Stromal cell of bone marrow (primary cell): ENCODE measurements around the gene CALCOCO2.
"Not testable (repeated sequence)": the region's sequence is repeated elsewhere in the genome, so short reads cannot be mapped to it uniquely, and the experiment has no call there.

ENCODE experiments used
- DNase-seq: peaks from one replicate; pipeline ENCODE4 v3.0.0-alpha.2; 2012; ENCODE audit warnings: low read depth

Gene CALCOCO2

GRCh38 chr17:48825446-48826381, 5.1 kb upstream of the CALCOCO2 start:
- DNase-seq, result no peak

GRCh38 chr17:48831549-48831883, 681 bp downstream of the CALCOCO2 start:
- no peak for DNase-seq

GRCh38 chr17:48834973-48835372, 4.1 kb downstream of the CALCOCO2 start:
- DNase-seq, result no peak

GRCh38 chr17:48835971-48836370, 5.1 kb downstream of the CALCOCO2 start:
- DNase-seq, result no peak

GRCh38 chr17:48837458-48837857, 6.6 kb downstream of the CALCOCO2 start:
- not testable (repeated sequence) for DNase-seq

GRCh38 chr17:48840441-48840840, 9.6 kb downstream of the CALCOCO2 start:
- no peak for DNase-seq

- DNase-seq, result peak; percentile 72
These were observed 10.6 kb downstream of the CALCOCO2 start for GRCh38 chr17:48841395-48841831.

GRCh38 chr17:48842746-48843145, 11.9 kb downstream of the CALCOCO2 start:
- DNase-seq, result no peak

- DNase-seq, result no peak
These were observed 12.5 kb downstream of the CALCOCO2 start for GRCh38 chr17:48843187-48843900.

- no peak for DNase-seq
These were observed 20.0 kb downstream of the CALCOCO2 start for GRCh38 chr17:48850792-48851323.

GRCh38 chr17:48854774-48855476, 24.1 kb downstream of the CALCOCO2 start:
- no peak for DNase-seq

GRCh38 chr17:48856122-48856821, 25.4 kb downstream of the CALCOCO2 start:
- no peak for DNase-seq

GRCh38 chr17:48860034-48860433, 29.2 kb downstream of the CALCOCO2 start:
- no peak for DNase-seq

GRCh38 chr17:48860456-48860855, 29.6 kb downstream of the CALCOCO2 start:
- no peak for DNase-seq

- no peak for DNase-seq
These were observed 38.2 kb downstream of the CALCOCO2 start for GRCh38 chr17:48868916-48869500.

GRCh38 chr17:48869821-48870318, 39.0 kb downstream of the CALCOCO2 start:
- DNase-seq, result no peak

GRCh38 chr17:48871035-48871550, 40.3 kb downstream of the CALCOCO2 start:
- no peak for DNase-seq

- DNase-seq, result no peak
These were observed 40.9 kb downstream of the CALCOCO2 start for GRCh38 chr17:48871551-48872351.

GRCh38 chr17:48872409-48872808, 41.6 kb downstream of the CALCOCO2 start:
- DNase-seq, result not testable (repeated sequence)

GRCh38 chr17:48873209-48873608, 42.4 kb downstream of the CALCOCO2 start:
- no peak for DNase-seq
